ENCODE data around the gene ERAS.

ERAS gene, protein sequence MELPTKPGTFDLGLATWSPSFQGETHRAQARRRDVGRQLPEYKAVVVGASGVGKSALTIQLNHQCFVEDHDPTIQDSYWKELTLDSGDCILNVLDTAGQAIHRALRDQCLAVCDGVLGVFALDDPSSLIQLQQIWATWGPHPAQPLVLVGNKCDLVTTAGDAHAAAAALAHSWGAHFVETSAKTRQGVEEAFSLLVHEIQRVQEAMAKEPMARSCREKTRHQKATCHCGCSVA

GRCh38 chrX:48826135-48826875, at the start of gene ERAS:
ERAS (plus strand) TSS chrX:48826513; CDS start chrX:48829124, 2,611 bp downstream.
- no peak for FAIRE-seq

- no peak for FAIRE-seq
Measured at GRCh38 chrX:48776818-48777439, 49.4 kb upstream of the ERAS start.

DNA sequence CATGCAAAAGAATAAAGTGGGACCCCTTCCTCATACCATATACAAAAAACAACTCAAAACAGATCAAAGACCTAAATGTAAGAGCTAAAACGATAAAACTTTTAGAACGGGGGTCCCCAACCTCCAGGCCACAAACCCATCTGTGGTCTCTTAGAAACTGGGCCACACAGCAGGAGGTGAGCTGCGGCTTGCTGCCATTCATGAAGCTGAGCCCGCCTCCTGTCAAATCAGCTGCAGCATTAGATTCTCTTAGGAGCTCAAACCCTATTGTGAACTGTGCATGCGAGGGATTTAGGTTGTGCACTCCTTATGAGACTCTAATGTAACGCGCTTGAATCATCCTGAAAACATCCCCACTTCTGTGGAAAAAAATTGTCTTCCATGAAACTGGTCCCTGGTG, 46.9 kb upstream of the ERAS start:
- no peak for FAIRE-seq

- no peak for FAIRE-seq
Measured at GRCh38 chrX:48781705-48782104, 44.6 kb upstream of the ERAS start.

GRCh38 chrX:48782216-48782615, 44.1 kb upstream of the ERAS start:
- no peak for FAIRE-seq

DNA sequence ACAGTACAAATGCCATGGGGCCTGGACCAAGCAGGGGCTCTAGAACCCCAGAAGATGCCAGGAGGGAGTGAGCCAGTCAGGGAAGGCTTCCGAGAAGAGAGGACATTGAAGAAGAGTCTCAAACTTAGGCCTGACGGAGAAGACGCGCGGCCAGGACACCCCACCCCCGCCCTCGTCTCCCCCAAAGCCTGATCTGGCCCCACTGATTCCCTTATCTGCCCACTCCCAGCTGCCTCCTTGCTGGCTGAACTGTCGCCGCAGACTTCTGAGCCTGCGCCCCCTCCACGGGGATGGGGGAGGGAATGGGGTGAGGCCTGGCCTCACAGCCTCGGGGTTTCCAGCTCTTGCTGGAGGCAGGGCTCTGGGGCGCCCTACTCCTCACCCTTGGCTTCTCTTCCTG, 43.5 kb upstream of the ERAS start:
- FAIRE-seq = no peak

DNA sequence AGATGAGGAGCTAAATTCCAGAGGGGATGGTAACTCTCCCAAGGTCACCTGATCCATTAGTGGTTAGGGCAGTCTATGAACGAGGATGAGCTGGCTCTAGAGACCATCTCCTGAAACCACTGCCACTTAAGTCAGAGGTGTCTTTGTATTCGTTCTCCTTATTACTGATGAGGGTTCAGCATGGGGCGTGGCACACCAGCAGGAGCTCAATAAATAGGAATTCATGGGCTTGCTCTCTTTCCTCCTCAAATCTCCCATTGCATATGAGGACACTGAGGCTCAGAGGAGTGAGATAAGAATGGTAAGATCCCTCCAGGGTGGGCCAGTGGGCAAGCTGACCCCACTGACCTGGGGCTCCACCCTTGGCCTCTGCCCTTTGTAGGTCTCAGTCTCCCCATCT, 41.6 kb upstream of the ERAS start:
- no peak for FAIRE-seq

DNA sequence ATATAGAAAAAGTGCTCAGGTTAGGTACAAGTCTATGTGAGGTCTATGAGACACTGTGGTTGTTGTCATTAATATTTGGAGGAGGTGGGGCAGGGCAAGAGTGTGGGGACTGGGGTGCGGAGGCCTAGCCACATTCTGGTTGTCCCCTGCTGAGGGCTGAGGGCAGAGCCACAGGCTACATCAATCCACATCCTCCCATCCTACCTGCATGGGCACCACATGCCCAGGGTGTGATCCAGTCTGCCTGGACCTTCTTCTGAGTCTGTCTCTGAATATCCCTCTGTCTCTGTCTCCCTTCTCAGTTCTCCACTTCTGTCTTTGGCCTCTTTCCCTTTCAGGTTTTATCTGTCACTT, 41.1 kb upstream of the ERAS start:
- FAIRE-seq = no peak

GRCh38 chrX:48785540-48786214, 40.6 kb upstream of the ERAS start:
- no peak for FAIRE-seq

GRCh38 chrX:48786341-48786800, 39.9 kb upstream of the ERAS start, which contains the start of gene GATA1:
GATA1 (plus strand) TSS chrX:48786590; CDS start chrX:48791110, 4,520 bp downstream.
- no peak for FAIRE-seq

- FAIRE-seq = no peak
Measured at GRCh38 chrX:48786825-48787504, 39.3 kb upstream of the ERAS start.

DNA sequence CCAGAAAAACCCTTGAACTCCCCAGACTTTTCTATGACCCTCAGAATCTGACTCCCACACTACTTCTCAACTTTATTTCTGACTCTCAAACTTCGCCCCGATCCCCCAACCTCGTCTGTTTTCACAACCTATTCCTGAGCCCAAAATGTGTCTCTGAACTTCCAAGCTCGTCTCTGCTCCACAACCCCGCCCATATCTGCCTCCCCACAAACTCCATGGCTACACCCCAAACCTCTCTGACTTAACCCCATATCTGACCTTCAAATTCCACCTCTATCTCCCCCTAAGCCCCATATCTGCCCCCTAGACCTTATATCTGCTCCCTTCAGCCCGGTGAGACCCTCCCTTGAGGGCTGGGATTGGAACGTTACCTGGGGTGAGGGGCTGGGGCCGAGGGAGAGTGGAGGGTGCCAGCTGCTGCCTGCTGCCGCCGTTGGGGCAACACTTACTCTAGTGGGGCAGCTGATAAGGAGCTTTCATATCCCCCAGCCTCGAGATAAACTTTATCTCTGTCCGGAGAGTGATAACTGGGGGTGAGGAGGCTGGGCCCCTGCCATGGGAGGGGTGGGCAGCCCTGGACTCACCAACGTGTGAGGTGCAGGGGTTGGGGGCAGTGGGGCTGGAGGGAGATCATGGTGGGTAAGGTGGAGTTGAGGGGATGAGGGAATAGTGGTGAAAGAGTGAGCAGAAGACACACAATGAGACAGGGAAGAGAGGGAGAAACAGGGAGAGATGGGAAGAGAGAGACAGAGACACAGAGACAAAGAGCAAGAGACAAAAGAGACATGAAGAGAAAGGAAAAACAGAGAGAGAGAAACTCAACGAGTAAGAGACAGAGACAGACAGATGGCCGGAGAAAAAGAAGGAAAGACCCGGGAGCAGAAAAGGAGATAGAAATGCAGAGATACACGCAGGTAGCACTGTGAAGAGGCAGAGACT, 38.5 kb upstream of the ERAS start:
- no peak for FAIRE-seq

GRCh38 chrX:48789366-48790220, 36.7 kb upstream of the ERAS start:
- FAIRE-seq = no peak

GRCh38 chrX:48790477-48790876, 35.8 kb upstream of the ERAS start:
- no peak for FAIRE-seq

- no peak for FAIRE-seq
Measured at GRCh38 chrX:48791063-48791820, 35.1 kb upstream of the ERAS start.

GRCh38 chrX:48792219-48792618, 34.1 kb upstream of the ERAS start:
- no peak for FAIRE-seq

GRCh38 chrX:48793935-48794334, 32.4 kb upstream of the ERAS start:
- no peak for FAIRE-seq

- FAIRE-seq = no peak
Measured at GRCh38 chrX:48794340-48794910, 31.9 kb upstream of the ERAS start.

DNA sequence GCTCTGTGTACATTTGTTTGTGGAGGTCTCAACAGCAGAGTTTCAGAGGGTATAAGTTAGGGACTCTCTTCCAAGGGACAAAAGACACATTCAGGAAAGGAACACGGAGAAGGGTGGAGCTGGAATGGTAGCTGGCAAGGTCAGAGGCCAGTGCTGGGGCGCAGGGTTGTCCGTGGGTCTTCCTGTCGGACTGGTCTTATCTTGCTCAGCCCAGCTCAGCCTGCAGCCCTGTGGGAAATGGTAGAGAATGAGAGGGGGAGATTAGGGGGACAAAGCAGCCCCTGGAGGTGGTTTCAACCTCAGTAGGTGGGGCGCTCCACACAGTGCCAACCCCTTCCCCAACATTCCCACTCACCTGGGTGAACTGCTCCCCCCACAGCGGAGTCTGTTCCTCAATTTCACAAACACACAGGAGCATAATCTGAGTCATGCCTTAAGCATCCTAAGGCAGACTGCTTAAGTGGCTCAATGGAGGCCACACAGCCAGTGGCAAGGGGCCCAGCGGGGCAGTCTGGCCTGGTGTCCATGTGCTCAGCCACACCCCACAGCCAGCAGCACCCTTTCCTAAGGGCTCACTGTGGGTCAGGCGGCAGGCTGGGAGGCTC, 31.3 kb upstream of the ERAS start:
- FAIRE-seq = no peak

Measured in colon (tissue), 2 donors.